ENCODE measurements around the gene HOXB13.
"Not testable (repeated sequence)": the region's sequence is repeated elsewhere in the genome, so short reads cannot be mapped to it uniquely, and the experiment has no call there.

HOXB13 gene

DNA sequence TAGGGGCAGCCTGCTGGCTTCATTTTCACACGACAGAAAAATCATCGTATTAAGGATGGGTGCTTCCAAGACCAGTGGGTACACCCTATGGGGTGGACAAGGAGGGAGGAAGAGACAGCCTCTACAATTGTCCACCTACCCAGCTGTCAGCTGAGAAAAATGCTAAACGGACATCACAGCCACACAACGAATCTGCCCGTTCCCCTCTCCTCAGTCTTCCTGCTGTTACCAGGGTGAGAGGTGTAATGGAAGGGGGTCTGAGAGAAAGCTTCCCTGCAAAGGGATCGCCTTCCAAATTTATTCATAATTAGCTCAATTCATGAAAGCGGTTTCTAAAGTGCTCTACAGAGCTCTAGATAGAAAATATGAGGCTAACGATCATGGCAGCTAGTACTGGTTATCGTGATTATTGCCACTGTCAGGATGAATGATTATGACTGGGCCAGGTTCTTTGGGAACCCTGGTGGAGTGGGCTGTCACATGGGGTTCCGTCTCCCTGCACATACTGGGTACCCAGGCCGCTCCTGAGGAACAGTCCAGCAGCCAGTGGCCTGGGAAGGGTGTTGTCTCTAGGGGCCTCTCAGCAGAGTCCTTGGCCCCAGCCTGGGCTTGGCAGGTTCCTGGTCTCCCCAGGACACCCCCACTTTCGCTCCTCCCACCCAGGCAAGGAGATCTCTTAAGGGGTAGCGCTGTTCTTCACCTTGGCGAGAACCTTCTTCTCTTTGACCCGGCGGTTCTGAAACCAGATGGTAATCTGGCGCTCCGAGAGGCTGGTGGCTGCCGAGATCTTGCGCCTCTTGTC is 2.2 kb downstream of the HOXB13 start:
- DNase-seq, result no peak

DNA sequence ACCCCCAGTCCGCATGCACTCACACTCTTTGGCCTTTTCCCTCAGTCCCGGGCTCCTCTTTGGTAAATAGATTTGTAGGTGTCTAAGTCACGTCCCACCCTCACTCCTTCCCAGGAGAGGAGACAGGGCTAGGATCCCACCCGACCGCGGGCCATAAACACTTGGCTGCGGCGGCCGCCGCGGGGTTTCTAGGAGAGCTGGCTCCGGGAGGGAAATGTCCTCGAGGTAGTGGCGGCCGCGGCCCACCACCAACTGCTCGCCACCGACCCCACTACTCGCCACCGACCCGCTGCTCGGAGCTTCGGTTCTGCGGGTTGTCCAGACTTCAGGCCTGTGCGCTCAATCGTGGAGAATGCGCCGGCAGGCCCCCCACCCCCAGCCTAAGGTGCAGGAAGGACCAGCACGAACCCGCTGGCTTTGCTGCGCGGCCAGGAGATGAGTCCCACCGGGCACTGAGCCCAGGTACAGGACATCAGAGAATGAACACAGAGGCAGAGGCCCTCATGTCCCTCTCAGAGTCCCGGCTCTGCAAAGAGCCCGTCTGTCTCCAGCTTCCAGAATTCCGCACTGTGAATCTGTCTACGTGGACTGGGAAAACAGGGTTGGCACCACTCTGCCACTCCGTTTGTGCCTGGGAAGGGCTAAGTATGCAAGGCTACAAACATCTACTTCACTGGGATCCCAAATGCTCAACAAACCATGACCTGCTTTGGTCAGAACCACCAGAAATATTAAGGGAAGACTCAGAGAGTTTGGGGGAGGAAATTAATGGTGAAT is 3.1 kb downstream of the HOXB13 start:
- no peak for DNase-seq

DNA sequence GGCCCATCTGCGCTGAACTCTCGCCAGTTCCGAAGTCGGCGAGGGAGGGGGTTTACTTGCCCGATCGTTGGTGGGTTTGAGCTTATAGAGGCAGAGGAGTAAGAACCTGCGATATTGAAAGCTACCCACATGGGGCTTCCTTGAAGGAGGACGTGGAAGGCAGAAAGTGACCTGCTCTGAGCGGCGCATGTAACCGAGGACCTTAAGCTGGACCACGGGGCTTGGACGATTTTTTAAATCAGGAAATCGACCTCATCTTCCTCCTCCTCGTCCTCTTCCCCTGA is 3.6 kb downstream of the HOXB13 start:
- no peak for DNase-seq

DNA sequence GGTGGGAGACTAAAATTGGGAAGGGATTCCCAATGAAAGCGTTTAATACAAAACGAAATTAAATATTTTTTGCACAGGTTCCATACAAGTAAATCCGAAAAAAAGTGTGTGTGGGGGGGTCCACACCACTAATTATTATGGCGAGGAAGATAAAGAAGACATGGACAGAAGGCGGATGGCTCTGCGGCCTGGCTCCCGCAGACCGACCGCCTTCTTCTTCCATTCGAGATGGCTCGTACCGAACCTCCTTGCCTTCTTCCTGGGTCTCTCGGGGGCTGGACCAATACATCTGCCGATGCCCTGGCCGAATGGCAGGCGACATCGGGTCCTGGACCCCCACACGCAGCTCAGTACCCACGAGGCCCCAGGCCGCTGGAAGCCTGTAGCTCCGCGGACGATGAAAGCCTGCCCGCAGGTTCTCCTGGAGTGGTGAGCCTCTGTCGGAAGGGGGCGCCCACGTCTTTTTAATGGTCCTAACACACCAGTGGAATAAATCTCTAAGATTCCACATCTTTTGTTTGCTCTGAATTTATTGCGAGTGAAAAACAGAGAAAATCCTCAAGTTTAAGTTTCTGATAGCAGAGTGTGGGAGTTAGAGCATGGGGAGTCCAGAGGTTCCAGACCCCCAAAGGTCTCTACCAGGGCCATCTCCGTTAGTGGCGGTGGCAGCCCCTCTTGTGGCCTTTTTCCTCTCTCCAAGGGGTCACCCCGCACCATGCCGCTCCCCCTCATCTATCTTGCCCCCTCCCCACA is 4.1 kb downstream of the HOXB13 start:
- DNase-seq, result peak; percentile 51 to 92

- no peak for DNase-seq
Observed at GRCh38 chr17:48723423-48724250, 4.9 kb downstream of the HOXB13 start.

- DNase-seq, result no peak
Observed at GRCh38 chr17:48722915-48723422, 5.6 kb downstream of the HOXB13 start, which contains the start of gene PRAC2. PRAC2 (plus strand) TSS chr17:48723185; CDS start chr17:48724411, 1,226 bp downstream.

DNA sequence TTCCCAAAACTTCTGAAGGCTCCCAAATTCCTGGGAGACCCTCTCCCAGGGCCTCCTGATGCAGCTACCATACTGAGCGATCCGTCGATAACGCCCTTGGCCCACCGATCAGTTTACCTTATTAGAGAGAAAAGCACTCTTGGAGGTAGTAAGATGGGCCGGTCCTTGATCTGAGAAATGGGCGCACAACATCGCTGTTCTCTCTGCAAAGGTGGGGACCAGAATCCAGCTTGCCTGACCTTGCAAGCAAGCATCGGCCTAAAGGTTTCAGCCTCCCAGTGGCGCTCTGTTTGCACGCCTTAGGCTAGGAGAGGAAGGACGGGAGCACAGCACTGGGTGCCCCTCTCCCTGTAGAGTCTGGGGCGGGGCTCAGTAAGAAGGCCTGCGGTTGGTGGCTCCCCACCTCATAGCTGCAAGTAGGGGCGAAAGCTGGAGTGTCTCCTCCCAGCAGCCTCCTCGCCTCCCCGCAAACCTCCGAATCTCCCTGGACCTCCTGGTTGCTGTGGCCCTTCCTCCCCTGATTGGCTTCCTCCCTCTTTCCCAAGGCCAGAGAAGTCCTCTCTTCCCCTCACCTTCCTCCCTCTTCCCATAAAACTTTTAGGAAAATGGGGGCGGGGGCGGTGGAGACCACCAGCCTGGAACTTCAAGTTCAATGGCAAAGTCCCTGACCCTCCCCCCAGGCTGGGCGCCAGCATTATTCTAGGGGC is 6.2 kb downstream of the HOXB13 start, which contains the start of gene PRAC1:
PRAC1 (minus strand) TSS at position 318 of the 707 bp plus-strand sequence; CDS start at position 192, 126 bp downstream.
- no peak for DNase-seq

GRCh38 chr17:48721009-48721402 is 7.5 kb downstream of the HOXB13 start:
- DNase-seq, result no peak

GRCh38 chr17:48720266-48721008 is 8.1 kb downstream of the HOXB13 start:
- no peak for DNase-seq

DNA sequence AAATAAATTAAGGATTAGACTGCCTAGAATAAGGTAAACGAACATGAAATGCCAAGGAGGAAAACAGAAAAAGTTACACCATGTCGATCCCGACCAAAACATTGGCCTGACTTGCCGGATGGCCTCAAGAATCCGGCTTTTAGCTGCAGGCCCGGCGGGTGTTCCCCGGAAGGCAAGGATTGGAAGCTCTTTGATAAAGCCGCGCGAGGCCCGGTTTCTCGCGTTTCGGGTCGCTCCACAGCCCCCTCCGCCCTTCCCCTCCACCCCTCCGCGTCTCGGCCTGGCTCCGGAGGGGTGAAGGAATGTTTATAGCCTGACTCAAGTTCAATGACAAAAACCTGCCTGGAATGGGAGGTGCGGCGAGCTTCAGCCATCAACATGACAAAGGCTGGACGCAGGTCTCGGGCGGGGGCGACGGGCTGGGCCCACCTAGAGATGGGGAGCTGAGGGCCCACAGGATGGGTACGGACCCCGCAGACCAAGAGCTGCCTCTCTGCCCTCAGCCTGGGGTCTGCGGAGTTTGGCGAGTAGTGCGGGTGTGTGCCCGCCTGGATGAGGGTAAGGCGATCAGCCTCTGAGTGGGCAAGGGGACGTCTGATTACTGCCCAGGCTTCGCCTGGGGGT is 8.8 kb downstream of the HOXB13 start:
- DNase-seq, result no peak

- DNase-seq, result no peak
Observed at GRCh38 chr17:48718761-48719641, 9.5 kb downstream of the HOXB13 start.

- no peak for DNase-seq
Observed at GRCh38 chr17:48718227-48718760, 10.3 kb downstream of the HOXB13 start.

GRCh38 chr17:48717367-48718226 is 11.0 kb downstream of the HOXB13 start:
- DNase-seq, result peak in 1 of 2 donors; percentile 14

- DNase-seq, result not testable (repeated sequence)
Observed at GRCh38 chr17:48716549-48716948, 12.0 kb downstream of the HOXB13 start.

GRCh38 chr17:48715496-48716399 is 12.8 kb downstream of the HOXB13 start:
- no peak for DNase-seq

DNA sequence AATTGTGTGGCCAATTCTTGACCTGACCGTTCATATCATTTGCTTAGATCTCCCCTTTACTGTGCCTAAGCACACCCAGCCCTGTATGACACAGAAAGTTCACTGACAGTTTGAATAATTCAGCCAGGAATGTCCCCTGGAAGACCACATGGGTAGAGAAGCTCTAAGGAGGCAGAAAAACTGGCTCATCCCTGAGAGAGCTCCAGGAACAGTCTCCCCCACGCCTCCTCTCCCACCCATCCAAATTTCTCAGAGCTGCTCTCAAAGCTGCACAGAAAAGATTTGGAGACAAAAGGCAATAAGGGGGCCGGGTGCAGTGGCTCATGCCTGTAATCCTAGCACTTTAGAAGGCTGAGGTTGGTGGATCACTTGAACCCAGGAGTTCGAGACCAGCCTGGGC is 17.4 kb downstream of the HOXB13 start:
- DNase-seq, result no peak

All from inflammatory macrophage treated with lipopolysaccharide for 1 hour (primary cell).